ENCODE data around the gene APLNR.

GRCh38 chr11:57263351-57263750 lies 26.3 kb upstream of the APLNR start:
- TF ChIP-seq POLR2A (IDR thresholded peaks at IDR 0.05), result no peak
- TF ChIP-seq CTCF (IDR thresholded peaks at IDR 0.05), result no peak
- TF ChIP-seq POLR2AphosphoS5 (IDR thresholded peaks at IDR 0.05), result no peak

Measured in breast epithelium (tissue), 3 donors.